Thyroid gland (tissue), 4 donors: ENCODE results near the gene CCDC92.

Experiments used
- POLR2A ChIP-seq, 2 donors: fragments of 450-650 bp; IDR thresholded peaks; one replicate each; pipeline ENCODE4 v1.6.1; 2017; ENCODE audit warnings: antibody characterized with exemption in 2 of 2, mild to moderate bottlenecking in 2 of 2, moderate library complexity in 1 of 2
- TF ChIP-seq, protein P1 (sequence below), 6 experiments: fragments of 200-600 bp in 3 of 6; fragments of 450-650 bp in 3 of 6; sonication (generic) in 3 of 6; IDR thresholded peaks; one replicate each; pipeline ENCODE4 v1.5.1; 2016 to 2019; ENCODE audit warnings: antibody characterized with exemption in 6 of 6, mild to moderate bottlenecking in 2 of 6, inconsistent platforms in 1 of 6, moderate library complexity in 1 of 6

DNA sequence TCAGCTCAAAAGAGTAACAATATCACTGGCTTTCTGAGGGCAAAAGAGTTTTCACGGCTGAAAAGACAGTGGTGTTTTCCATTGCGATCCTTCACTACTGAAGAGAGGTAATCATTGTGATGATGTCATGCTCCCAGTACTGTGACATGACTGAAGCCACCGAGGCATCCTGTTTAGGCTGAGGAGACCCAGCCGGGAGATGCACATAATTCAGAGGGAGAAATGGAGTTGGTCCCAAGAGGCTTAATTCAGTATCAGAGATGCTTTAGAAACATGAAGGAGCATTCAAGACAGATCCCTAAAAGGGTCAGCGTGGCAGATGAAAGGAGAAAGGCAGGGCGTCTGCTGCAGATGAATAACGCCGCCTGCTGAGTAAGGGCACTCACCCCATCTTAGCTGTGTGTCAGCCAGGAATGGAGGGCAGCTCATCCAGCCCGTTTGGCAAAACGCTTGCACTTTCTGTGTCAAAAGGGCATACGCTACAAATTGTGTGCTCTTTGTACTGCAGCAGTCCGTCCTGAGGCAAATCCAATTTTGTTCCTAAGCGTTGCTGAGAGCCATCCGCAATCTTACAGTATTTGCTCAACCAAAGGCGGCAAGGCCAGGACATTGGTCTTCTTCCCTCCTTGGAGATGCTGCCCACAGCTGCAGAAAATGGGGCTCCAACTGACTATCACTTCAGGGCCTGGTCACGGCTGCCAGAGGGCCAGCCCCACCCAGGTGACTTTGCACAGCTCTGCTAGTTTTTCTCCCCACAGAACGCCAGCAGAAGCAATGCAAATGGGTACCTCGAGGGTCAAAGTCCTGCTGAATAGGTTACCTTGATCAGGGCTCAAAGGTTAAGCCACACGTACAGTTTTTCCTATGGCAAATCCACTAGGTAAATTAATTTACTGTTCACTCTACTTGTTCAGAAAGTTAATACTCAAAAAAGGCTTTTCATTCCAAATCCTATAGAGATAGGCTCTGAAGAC is 23.5 kb downstream of the CCDC92 start:
- TF ChIP-seq, protein P1, sequence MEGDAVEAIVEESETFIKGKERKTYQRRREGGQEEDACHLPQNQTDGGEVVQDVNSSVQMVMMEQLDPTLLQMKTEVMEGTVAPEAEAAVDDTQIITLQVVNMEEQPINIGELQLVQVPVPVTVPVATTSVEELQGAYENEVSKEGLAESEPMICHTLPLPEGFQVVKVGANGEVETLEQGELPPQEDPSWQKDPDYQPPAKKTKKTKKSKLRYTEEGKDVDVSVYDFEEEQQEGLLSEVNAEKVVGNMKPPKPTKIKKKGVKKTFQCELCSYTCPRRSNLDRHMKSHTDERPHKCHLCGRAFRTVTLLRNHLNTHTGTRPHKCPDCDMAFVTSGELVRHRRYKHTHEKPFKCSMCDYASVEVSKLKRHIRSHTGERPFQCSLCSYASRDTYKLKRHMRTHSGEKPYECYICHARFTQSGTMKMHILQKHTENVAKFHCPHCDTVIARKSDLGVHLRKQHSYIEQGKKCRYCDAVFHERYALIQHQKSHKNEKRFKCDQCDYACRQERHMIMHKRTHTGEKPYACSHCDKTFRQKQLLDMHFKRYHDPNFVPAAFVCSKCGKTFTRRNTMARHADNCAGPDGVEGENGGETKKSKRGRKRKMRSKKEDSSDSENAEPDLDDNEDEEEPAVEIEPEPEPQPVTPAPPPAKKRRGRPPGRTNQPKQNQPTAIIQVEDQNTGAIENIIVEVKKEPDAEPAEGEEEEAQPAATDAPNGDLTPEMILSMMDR (IDR thresholded peaks at IDR 0.05), result no peak
- no peak for TF ChIP-seq POLR2A (IDR thresholded peaks at IDR 0.05)
